HG03460 (cell line): ENCODE data around the gene RAB35.
"Not testable (repeated sequence)": the region's sequence is repeated elsewhere in the genome, so short reads cannot be mapped to it uniquely, and the experiment has no call there.

ENCODE experiments used
- ATAC-seq: cut with Tn5 transposase; IDR thresholded peaks from one replicate; pipeline ENCODE4 v1.9.1; 2021; ENCODE audit not compliant: unreplicated experiment

Gene RAB35

DNA sequence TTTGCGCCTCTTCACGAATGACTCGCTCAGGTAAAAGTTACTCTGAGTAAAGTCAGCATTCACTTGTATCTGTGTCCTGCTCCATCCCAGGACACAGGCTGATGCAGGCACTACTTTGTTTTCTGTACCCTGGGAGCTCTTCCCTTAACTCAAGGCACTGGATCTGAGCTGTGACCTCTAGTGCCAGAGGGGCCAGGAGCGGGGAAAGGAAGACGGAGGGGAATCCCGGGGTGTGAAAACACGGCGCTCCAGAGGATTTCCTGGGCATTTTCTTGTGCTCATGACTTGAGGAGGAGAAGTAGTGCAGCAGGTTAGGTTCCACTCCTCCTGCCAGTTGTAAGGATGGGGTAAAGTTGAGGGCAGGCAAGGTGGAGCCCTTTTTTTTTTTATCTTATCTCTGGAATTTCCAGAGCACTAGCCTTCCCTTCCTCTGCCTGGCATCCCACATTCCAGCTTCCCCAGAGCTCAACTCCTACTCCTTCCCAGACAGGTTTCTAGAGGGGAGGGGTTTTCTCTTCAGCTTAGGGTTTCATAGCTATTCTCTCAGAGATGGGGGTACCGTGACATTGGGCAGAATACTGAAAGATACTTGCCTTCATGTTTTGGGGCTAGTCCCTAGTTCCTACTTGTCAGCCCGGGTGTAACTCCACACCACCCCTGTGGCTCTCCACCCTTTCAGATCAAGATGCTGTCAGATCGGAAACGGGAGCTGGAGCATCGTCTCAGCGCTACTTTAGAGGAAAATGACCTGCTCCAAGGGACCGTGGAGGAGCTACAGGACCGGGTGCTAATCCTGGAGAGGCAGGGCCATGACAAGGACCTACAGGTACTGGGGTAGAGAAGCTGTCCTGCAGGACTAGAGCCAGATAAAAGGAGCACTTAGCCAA, 52.3 kb downstream of the RAB35 start:
- no peak for ATAC-seq

DNA sequence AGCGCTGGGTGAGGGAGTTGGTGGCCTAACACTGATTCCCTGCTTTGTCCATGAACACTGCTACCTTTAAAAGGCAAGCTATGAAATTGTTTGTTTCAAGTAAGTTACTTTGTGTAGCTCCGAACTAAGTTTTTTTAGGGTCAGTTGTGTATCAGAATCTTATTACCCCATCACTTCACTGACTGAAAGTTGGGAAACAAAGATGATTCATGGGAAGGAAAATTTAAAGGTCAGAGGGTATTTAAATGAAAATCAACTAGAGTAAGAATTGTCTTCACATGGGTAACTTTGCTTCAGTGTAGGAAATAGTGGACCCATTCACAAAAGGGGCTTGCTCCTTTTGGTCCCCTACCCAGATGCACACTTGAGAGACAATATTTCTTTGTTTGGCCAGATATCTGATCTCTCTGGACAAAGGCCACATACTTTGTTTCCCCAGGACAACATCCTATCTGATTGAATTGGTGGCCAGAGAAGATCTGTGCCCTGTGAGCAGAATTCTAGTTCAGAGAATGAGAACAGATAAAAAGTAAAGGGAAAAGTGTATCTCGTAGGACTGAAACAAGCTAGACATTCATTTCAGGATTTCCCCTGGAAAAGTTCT, 53.5 kb downstream of the RAB35 start:
- no peak for ATAC-seq

DNA sequence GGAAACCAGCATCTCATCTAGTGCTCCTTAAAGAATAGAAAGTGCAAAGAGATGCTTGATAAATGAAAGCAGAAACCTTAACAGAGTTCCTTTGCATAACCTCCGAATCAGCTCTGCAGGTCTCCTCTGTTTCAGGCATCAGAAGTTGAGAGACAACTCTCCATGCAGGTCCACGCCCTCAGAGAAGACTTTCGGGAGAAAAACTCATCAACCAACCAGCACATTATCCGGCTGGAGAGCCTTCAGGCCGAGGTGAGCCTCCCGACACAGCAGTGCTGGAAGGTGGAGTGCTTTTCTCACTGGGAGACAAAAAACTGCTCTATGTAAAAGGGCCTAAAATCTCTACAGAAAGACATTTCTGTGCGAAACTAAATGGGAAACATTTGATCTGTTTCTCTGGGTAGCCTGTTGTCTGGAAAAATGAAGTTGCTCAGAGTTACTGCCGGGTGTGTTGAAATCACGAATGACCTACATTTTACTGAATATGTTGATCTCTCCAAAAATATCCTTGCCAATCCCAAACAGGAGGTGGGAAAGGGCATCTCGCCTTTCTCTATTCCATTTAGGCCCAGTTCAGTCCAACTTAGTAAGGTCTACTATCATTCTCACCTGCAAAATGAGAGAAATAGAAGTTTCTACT, 54.9 kb downstream of the RAB35 start:
- ATAC-seq: no peak

DNA sequence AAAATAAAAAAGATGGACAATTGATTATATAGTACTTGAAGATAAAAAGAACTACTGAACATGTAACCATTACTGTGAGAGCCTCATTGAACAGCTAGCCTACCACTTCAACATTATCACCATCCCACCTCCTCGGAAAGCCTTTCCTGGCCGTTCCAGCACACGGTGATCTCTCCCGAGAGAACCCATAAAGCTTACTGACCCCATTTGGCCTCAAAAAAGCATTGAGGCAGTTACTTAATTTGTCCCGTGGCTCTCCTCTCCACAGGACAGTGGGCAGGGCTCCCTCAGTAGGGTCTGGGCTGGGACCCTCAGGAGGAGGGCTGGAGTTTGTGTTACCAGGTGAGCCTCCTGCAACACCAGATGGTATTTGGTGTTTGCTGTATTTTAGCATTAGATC, 55.8 kb downstream of the RAB35 start:
- ATAC-seq: no peak

DNA sequence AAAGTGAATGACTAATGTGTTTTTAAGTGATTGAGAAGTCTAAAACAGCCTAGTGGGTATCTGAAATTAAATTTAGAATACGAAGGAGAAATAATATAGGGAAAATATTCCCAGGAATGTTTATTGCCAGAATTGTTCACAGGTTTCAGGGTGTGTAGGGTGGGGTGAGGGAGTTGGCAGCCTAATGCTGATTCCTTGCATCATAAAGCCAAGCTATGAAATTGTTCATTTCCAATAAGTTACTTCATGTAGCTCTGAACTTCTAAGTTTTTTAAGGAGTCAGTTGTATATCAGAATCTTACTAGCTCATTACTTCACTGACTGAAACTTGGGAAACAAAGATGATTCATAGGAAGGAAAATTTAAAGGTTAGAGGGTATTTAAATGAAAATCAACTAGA, 56.4 kb downstream of the RAB35 start:
- ATAC-seq: no peak

DNA sequence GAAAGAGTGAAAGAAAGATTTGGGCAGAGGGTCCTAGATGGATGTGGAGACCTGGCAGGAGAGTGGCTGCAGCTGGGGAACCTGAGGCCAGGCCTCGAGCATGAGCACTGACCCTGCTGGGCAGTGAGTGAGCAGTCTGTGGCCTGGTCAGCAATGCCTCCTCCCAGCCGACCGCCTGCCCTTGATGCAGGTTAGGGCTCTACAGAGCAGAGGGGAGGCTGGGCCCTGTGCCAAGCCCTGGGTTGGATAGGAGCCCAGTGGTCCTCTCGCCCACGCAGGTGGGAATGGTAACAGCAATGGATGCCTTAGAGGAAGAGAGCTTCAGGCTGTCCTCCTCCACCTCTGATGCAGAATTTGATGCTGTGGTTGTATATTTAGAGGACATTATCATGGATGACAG, 59.8 kb downstream of the RAB35 start:
- no peak for ATAC-seq

DNA sequence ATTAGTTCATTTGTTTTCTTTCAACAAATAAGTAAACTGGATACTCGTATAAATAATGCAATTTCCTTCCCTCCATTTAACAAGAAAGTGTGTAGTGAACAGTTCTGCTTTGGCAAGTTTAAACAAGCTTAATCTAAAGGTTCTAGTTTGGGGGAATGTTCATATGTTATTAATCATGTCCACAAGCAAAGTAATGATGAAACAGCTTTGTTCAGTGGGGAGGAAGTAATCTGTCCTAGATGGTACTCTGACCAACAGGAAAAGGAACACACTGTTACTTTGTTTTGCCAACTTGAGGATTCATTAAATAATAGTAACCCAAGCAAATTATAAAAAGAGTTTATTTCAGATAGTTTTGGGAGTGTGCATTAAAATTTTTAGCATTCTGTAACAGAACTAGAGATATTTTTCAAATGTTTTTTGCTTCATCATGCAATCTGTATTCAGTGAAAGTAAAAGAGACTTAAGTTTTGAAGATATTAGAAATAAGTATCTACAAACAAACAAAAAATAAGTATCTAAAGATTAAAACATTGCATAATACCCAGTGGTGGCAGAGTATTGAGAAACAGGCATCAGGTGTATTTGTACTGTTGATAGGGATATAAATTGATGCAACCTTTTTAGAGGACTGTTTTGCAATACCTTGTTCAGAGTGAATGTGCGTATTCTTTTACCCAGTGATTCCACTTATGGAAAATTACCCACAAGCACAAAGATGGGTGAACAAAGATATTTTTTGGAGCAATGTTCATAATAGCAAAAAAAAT, 61.1 kb downstream of the RAB35 start:
- ATAC-seq: no peak

DNA sequence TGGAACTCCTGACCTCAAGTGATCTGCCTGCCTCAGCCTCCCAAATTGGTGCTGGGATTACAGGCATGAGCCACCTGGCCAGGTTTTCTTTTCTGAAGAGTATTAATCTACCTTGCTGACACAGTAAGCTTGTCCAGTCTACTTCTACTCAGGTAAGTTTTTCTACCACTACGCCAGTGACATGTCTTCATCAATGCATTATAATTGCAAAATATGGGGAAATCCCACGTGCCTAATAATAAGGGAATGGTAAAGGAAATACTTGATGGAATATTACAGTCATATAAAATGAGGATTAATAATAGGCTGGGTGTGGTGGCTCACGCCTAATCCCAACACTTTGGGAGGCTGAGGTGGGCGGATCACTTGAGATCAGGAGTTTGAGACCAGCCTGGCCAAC, 62.3 kb downstream of the RAB35 start:
- no peak for ATAC-seq

DNA sequence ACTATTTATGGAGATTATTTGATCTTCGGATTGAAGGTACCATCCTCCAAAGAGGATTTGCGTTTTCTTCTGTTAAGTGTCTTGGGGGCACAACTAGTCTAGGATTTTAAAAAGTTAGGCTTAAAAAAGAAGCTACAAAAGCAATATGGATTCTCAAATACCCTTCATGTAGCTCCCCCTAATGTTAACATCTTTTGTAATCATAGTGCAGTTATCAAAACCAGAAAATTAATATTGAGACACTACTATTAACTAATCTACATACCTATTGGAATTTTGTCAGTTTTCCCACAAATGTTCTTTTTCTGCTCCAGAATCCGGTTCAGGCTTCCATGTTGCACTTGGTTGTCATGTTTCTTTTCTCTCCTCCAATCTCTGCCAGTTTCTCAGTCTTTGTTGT, 65.0 kb downstream of the RAB35 start:
- no peak for ATAC-seq

DNA sequence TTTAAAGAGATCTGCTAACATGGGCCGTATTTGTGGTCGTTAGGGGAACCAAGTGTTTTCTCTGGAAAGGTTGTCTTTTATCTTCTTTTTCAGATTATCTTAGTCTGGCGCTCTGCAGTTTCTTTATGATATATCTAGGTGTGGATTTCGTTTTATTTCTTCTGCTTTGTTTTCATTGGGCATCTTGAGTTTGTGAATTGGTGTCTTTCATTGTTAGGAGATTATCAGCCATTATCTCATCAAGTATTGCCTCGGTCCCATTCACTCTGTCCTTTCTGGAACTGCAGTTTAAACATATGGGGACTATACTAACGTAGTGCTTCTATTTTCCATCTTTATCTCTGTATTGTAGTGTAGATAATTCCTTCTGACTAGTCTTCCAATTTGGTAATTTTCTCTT, 67.1 kb downstream of the RAB35 start:
- no peak for ATAC-seq

DNA sequence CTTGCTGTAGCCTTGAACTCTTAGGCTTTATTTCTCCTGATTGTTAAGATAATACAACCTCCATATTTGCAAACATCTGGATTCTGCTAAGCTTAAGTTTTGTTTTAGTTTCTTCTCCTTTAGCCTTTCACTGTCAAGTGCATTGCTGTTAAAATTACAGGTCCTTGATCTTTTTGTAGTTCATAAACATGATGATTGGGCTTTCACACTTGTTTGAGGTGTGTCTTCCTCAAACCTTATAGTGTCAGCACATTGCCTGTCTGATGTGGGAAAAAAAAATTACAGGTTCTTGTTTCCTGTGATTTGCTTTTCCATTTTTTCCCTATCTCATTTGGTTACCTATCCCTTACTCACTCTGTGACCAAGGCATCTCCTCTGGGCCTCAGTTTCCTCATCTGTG, 68.3 kb downstream of the RAB35 start:
- ATAC-seq: no peak

DNA sequence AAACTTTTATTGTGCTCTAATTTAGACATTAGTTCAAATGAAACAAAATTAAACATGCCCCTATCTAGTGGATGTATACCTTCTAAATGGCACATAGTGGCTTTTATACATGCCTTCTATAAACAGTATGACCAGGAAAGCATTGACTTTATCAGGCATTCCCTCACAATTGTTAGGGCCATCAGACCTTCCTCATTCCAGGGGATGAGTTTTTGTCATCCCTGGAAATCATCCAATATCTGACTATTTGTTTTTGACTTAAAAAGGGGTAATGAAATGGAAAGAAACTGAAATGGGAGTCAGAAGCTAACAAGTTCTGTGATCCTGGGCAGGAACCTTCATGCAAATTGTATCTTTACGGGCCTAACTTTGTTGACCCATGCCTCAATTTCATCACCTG, 69.5 kb downstream of the RAB35 start:
- ATAC-seq: no peak

DNA sequence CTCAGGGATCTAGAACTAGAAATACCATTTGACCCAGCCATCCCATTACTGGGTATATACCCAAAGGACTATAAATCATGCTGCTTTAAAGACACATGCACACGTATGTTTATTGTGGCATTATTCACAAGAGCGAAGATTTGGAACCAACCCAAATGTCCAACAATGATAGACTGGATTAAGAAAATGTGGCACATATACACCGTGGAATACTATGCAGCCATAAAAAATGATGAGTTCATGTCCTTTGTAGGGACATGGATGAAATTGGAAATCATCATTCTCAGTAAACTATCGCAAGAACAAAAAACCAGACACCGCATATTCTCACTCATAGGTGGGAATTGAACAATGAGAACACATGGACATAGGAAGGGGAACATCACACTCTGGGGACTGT, 71.2 kb downstream of the RAB35 start:
- ATAC-seq: not testable (repeated sequence)
